Neural crest cell (in vitro differentiated cells): ENCODE data around the gene PRKCZ. TPM values are rescaled to one million over a fixed set of nuclear protein-coding genes. Genes with fewer than 3 reads are reported as not detected.

Experiments
- DNase-seq: peaks from one replicate; pipeline ENCODE4 v3.0.0; 2021; ENCODE audit warnings: low read depth, mixed read lengths, low spot score
- H3K27ac Mint-ChIP-seq: one replicate; pipeline ENCODE4 v1.8.0; 2021; ENCODE audit warnings: mild to moderate bottlenecking, mixed read lengths; ENCODE audit not compliant: unreplicated experiment
- H3K27me3 Mint-ChIP-seq: 2 replicates; pipeline ENCODE4 v1.8.0; 2021; ENCODE audit warnings: low read depth, mild to moderate bottlenecking, mixed read lengths
- H3K36me3 Mint-ChIP-seq: 2 replicates; pipeline ENCODE4 v1.8.0; 2021; ENCODE audit warnings: low read depth, mild to moderate bottlenecking, mixed read lengths
- H3K4me1 Mint-ChIP-seq: 2 replicates; pipeline ENCODE4 v1.8.0; 2021; ENCODE audit warnings: mixed read lengths
- H3K4me3 Mint-ChIP-seq: one replicate; pipeline ENCODE4 v1.8.0; 2021; ENCODE audit warnings: mild to moderate bottlenecking, mixed read lengths
- H3K9me3 Mint-ChIP-seq: 2 replicates; pipeline ENCODE4 v1.8.0; 2021; ENCODE audit warnings: mixed read lengths
- total RNA-seq: library from RNA; stranded (reverse); gene quantifications from 2 replicates; pipeline ENCODE4 v1.2.1, GENCODE V29; 2021
- TF ChIP-seq, protein P1 (sequence below): fragments of 200-600 bp; sonication (generic); conservative IDR thresholded peaks from 2 replicates; pipeline ENCODE4 v1.5.0; 2021; ENCODE audit warnings: antibody characterized with exemption, mild to moderate bottlenecking

The PRKCZ gene
- total RNA-seq, 1 donor from 2014 or later: 8.6 TPM

GRCh38 chr1:2103266-2103900 is 53.2 kb downstream of the PRKCZ start:
- no peaks in the 10 kb centered on the region for H3K27me3 Mint-ChIP-seq
- H3K27ac Mint-ChIP-seq: no peak overlapping the region
- no peak for DNase-seq
- H3K36me3 Mint-ChIP-seq: no peaks in the 10 kb centered on the region
- H3K4me3 Mint-ChIP-seq: no peak overlapping the region
- peaks cover 6% of the 10 kb centered on the region for H3K4me1 Mint-ChIP-seq
- no peaks in the 10 kb centered on the region for H3K9me3 Mint-ChIP-seq
- TF ChIP-seq, protein P1, sequence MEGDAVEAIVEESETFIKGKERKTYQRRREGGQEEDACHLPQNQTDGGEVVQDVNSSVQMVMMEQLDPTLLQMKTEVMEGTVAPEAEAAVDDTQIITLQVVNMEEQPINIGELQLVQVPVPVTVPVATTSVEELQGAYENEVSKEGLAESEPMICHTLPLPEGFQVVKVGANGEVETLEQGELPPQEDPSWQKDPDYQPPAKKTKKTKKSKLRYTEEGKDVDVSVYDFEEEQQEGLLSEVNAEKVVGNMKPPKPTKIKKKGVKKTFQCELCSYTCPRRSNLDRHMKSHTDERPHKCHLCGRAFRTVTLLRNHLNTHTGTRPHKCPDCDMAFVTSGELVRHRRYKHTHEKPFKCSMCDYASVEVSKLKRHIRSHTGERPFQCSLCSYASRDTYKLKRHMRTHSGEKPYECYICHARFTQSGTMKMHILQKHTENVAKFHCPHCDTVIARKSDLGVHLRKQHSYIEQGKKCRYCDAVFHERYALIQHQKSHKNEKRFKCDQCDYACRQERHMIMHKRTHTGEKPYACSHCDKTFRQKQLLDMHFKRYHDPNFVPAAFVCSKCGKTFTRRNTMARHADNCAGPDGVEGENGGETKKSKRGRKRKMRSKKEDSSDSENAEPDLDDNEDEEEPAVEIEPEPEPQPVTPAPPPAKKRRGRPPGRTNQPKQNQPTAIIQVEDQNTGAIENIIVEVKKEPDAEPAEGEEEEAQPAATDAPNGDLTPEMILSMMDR: no peak

- TF ChIP-seq, protein P1: no peak
- no peak for DNase-seq
- H3K4me1 Mint-ChIP-seq: peaks cover 6% of the 10 kb centered on the region
These were observed 53.8 kb downstream of the PRKCZ start for GRCh38 chr1:2103901-2104590.

DNA sequence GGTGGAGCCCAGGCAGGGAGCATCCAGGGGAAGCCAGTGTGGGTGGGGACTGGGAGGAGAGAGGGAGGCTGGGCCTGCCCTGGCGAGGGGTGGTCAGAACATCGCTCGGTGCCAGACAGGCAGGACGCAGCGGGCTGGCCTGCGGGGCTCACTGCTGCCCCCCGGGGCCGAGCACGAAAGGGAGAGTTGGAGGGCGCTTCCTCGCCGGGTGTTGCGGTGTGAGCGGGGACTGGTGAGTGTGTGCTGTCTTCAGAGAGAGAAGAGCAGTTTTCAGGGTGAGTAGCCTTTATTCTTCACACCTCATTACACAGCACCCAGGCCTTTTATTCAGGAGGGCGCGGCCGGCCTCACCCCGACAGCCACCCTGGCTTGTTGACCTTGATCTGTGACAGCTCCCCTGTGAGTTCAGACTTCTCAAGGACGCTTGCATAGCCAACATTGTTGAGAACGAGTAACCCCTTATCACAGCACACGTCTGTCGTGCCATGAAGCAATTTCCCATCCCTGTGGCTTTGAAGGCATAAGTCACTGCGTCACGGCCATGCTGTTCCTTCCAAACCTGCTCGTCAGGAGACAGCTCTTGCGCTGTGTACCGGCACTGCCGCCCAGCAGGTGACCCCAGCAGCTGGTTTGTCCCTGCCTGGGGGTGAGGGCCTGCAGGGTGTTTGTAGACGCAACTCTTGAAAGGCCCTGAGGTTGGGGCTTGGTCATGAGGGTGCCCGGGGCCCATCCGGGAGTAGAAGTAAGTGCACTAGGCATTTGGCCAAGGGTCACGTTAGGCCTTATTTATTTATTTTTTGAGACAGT is 54.6 kb downstream of the PRKCZ start:
- Mint-ChIP-seq H3K4me1 (peaks cover 6% of the 10 kb centered on the region), H3K36me3 (no peaks in the 10 kb centered on the region), H3K27ac (no peak overlapping the region), H3K9me3 (no peaks in the 10 kb centered on the region), H3K27me3 (no peaks in the 10 kb centered on the region), H3K4me3 (no peak overlapping the region)
- no peak for DNase-seq
- TF ChIP-seq, protein P1: peak; percentile 19

More at GRCh38 chr1:2103901-2104590, 53.8 kb downstream of the PRKCZ start:
- H3K27ac Mint-ChIP-seq: peak overlapping the region; percentile 83
- no peaks in the 10 kb centered on the region for H3K9me3 Mint-ChIP-seq
- no peaks in the 10 kb centered on the region for H3K36me3 Mint-ChIP-seq
- H3K4me3 Mint-ChIP-seq: no peak overlapping the region
- no peaks in the 10 kb centered on the region for H3K27me3 Mint-ChIP-seq

GRCh38 chr1:2105781-2106524 is 55.7 kb downstream of the PRKCZ start:
- H3K27me3 Mint-ChIP-seq: no peaks in the 10 kb centered on the region
- peaks cover 6% of the 10 kb centered on the region for H3K4me1 Mint-ChIP-seq
- H3K36me3 Mint-ChIP-seq: no peaks in the 10 kb centered on the region
- DNase-seq: no peak
- no peak overlapping the region for H3K4me3 Mint-ChIP-seq
- no peak overlapping the region for H3K27ac Mint-ChIP-seq
- no peaks in the 10 kb centered on the region for H3K9me3 Mint-ChIP-seq
- TF ChIP-seq, protein P1: no peak
